HepG2 (cell line): ENCODE data around the gene DYSF. TPM values are rescaled to one million over a fixed set of nuclear protein-coding genes. Genes with fewer than 3 reads are reported as not detected.

Experiments used
- ZNF260 ChIP-seq: sonication (generic); formaldehyde crosslinking; IDR thresholded peaks from 2 replicates; pipeline ENCODE4 v1.4.0; 2020; ENCODE audit warnings: missing genetic modification reagents, low read depth, mild to moderate bottlenecking, borderline replicate concordance
- polyA plus RNA-seq, 8 experiments: library from polyadenylated mRNA; depleted of rRNA in 3 of 8; stranded (reverse) in 7 of 8; unstranded in 1 of 8; fragments of >200 nt; fragmentation: Illumina TruSeq in 4 of 8; extraction: Trizol in 4 of 8; gene quantifications; 2 replicates each; pipeline versions ENCODE4 v1.2.1 to v1.2.3, GENCODE V29; 2011 to 2016; ENCODE audit warnings: low read depth in 4 of 8, missing spikeins in 1 of 8, mixed read lengths in 1 of 8; ENCODE audit not compliant: insufficient read depth in 1 of 8
- total RNA-seq, 5 experiments: library from RNA; depleted of rRNA; stranded (reverse); fragments of >200 nt; fragmentation: Illumina TruSeq; extraction: Trizol; gene quantifications; 2 replicates each; pipeline ENCODE4 v1.2.3, GENCODE V29; 2016; ENCODE audit warnings: low read depth in 1 of 5
- TF ChIP-seq, protein P1 (sequence below), 2 experiments: sonication (generic) in 1 of 2; formaldehyde crosslinking in 1 of 2; IDR thresholded peaks; 2 replicates each; pipeline versions ENCODE4 v1.6.1 to v1.9.0; 2014 to 2022; ENCODE audit warnings: antibody characterized with exemption in 1 of 2, borderline replicate concordance in 1 of 2, inconsistent platforms in 1 of 2, low read depth in 1 of 2, missing genetic modification reagents in 1 of 2
- TF ChIP-seq, protein P2 (sequence below): IDR thresholded peaks from 2 replicates; pipeline ENCODE4 v1.4.0; 2020; ENCODE audit warnings: mild to moderate bottlenecking, missing genetic modification reagents

The DYSF gene
- total and polyA plus RNA-seq, 2 of the 13 experiments (the other 11 are each of a cell fraction or from before 2014, with no cell fraction given) = 0.15 to 2.4 TPM

DNA sequence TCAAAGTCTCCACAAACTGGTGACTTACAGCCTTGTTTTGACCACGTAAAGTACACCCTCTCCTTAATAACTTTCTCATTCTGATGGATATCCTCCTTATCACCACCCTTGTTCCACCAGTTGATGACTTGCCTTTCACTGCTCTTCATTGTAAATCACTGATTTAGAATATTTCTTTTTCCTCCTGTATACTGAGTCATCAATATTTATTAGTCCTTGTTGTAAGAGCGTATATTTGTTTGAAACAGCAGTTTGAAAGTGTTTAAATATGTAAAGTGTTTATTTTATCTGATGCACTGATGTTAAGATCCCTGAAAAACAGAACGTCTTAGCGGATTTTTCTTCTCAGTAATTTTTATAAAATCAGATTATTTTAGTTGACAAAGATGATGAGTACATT lies 34.2 kb upstream of the DYSF start (continued):
- TF ChIP-seq, protein P1, sequence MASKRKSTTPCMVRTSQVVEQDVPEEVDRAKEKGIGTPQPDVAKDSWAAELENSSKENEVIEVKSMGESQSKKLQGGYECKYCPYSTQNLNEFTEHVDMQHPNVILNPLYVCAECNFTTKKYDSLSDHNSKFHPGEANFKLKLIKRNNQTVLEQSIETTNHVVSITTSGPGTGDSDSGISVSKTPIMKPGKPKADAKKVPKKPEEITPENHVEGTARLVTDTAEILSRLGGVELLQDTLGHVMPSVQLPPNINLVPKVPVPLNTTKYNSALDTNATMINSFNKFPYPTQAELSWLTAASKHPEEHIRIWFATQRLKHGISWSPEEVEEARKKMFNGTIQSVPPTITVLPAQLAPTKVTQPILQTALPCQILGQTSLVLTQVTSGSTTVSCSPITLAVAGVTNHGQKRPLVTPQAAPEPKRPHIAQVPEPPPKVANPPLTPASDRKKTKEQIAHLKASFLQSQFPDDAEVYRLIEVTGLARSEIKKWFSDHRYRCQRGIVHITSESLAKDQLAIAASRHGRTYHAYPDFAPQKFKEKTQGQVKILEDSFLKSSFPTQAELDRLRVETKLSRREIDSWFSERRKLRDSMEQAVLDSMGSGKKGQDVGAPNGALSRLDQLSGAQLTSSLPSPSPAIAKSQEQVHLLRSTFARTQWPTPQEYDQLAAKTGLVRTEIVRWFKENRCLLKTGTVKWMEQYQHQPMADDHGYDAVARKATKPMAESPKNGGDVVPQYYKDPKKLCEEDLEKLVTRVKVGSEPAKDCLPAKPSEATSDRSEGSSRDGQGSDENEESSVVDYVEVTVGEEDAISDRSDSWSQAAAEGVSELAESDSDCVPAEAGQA (IDR thresholded peaks at IDR 0.05; ENCODE audit: low read depth) = no peak
- TF ChIP-seq, protein P1 (CRISPR knock-in tag; IDR thresholded peaks at IDR 0.05; ENCODE audit: borderline replicate concordance) = no peak
- TF ChIP-seq, protein P2, sequence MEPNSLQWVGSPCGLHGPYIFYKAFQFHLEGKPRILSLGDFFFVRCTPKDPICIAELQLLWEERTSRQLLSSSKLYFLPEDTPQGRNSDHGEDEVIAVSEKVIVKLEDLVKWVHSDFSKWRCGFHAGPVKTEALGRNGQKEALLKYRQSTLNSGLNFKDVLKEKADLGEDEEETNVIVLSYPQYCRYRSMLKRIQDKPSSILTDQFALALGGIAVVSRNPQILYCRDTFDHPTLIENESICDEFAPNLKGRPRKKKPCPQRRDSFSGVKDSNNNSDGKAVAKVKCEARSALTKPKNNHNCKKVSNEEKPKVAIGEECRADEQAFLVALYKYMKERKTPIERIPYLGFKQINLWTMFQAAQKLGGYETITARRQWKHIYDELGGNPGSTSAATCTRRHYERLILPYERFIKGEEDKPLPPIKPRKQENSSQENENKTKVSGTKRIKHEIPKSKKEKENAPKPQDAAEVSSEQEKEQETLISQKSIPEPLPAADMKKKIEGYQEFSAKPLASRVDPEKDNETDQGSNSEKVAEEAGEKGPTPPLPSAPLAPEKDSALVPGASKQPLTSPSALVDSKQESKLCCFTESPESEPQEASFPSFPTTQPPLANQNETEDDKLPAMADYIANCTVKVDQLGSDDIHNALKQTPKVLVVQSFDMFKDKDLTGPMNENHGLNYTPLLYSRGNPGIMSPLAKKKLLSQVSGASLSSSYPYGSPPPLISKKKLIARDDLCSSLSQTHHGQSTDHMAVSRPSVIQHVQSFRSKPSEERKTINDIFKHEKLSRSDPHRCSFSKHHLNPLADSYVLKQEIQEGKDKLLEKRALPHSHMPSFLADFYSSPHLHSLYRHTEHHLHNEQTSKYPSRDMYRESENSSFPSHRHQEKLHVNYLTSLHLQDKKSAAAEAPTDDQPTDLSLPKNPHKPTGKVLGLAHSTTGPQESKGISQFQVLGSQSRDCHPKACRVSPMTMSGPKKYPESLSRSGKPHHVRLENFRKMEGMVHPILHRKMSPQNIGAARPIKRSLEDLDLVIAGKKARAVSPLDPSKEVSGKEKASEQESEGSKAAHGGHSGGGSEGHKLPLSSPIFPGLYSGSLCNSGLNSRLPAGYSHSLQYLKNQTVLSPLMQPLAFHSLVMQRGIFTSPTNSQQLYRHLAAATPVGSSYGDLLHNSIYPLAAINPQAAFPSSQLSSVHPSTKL (CRISPR knock-in tag) = no peak
- no peak for TF ChIP-seq ZNF260 (CRISPR knock-in tag)
